Stimulated activated CD4-positive, alpha-beta T cell treated with anti-CD3 and anti-CD28 coated beads, Interleukin-12 subunit alpha, Interleukin-12 subunit beta, amount 100 ng/mL, for 4 hours (primary cell): Measurements from ENCODE around the gene AEBP1.

Experiments
- DNase-seq: peaks from one replicate; pipeline ENCODE4 v3.0.0-alpha.2; 2020

The AEBP1 gene

DNA sequence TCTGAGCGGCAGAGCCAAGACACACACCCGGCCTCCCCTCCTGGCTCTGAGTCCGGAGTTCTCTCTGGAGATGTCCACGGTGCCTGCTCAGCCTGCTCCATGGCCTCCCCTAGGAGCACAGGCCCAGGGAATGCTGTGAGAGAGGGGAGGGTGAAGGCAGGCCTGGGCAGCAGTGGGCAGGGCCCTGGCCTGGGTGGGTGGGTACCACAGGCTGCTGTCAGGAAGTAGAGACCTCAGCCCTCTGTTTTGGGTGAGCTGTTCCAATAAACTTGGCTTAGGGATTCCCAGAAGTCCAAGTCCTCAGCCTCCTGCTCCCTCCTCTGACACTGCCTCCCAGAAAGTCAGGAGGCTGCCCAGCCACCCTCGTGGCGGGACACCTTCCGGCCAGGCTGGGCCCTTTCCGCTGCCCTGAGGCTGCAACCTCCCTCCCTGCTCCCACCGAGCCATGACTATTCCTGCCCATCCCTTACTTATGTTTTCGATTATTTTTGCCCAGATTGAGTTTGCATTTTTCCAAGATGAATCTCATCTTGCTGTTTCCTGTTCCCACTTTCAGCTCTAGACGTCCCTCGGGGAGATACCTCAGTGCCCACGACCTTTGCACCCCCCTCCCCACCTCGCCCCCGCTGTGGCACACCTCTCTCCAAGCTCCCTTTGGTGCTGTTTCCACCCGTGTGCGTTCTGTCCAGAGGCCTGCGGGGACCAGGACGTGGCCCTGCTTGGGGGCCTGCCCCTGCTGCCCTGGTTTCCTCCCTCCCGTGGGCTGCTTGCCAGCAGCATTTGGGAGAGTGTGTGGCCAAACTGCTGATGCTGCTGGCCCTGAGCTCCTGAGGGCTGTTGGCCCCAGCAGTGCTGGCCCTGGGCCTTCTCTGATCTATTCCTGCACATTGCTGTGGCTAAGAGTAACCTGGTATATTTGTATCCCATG, 16.0 kb upstream of the AEBP1 start:
- DNase-seq, result no peak

DNA sequence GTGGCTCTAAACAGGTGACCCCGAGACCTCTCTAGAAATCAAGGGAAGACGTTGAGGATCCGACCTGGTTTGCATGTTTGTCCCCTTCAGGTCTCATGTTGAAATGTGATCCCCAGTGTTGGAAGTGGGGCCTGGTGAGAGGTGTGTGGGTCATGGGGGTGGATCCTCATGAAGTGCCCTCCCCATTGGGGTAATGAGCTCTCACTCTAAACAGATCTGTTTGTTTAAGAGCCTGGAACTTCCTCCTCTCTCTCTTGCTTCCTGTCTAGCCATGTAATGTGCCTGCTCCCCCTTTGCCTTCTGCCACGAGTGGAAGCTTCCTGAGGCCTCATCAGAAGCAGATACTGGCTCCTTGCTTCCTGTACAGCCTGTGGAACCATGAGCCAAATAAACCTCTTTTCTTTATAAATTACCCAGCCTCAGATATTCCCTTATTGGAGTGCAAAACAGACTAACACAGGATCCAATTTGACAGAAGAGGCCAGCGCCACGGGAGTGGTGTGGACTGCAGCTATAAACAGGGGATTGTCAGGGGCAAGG, 11.0 kb upstream of the AEBP1 start:
- DNase-seq, result no peak

DNA sequence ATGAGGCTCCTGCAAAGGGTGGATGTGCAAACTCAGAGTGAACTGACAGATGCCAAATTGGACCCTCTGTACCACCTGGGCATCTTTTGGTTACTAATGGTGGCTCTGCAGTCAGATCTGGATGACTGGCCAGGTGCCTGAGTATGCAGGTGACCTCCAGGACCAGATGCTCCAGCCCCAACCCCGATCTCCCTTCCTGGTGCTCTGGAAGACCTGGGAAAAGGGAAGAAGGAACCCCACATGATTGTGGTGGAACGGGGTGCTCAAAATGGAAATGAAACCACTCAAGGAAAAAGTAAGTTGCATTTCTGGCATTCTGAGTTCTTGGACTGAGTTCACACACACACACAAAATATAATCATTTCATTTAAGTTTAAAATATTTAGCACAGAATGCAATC, 9.8 kb upstream of the AEBP1 start:
- no peak for DNase-seq

DNA sequence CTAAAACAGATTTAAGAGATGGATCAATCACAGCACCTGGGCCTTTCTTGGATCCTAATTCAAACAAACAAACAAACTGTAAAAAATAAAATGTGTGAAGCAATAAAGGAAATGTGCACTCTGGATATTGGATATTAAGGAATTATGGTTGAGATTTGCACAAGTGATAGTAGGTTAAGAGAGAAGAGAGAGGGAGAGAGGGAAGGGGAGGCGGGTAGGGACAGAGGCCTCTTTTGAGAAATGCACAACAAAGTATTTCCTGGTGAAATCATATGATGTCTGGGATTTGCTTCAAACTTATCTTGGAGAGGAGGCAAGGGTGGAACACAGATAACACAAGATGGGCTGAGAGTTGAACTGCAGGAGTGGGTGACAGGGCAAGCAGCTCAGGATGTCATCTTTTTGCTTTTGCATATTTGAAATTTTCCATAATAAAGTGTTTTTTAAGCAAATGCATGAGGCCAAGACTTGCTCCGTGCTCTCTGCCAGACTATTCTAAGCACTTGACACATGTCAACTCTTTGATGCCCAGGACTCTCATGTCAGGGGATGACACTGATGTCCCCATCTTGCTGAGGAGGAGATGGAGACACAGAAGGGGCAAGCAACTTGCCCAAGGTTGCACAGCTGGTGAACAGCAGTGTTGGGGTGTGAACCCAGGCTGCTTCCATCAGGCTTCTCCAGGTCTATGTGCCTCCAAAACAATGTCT, 9.1 kb upstream of the AEBP1 start:
- no peak for DNase-seq

DNA sequence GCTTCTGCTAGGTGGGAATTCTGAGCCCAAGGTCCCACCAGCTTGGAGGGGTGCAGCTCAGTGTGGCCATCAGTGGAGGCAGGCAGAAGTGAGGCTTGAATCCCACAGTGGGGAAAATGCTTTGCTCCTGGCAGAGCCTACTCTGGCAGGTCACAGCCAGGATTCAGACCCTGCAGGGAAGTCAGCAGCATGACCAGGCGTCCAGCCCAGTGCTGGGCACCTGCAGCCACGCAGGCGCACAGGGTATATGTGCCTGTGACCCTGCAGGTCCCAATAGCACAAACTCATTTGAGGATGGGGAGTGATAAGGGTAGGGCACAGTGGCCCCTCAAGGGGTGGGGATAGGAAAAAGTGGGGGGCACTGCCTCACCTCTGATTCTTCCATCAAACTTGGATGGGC, 8.4 kb upstream of the AEBP1 start:
- DNase-seq, result no peak

DNA sequence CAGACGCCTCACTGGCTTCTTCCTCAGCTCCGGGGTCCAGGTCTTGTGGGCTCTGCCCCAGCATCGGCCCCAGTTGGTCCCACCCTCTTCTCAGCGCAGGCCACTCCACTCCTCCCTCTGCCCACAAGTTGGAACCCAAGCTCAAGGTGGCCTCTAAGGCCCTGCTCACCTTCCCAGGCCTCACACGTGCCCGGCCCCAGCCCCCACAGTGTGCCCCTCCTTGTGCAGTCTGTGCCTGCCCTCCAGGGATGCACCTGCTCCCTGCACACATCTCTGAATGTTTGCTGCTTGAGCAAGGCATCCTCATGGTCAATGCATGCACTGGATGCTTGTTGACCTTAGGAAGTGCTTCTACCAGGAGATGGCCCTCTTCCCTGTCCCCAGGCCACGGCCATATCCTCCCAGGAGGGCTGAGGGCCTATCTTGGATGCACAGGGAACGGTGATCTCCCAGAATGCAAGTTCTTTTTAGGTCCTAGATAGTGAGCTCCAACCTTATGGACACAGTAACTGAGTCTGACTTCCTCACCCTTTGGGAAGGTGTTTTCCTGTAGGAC, 7.7 kb upstream of the AEBP1 start:
- DNase-seq, result no peak

DNA sequence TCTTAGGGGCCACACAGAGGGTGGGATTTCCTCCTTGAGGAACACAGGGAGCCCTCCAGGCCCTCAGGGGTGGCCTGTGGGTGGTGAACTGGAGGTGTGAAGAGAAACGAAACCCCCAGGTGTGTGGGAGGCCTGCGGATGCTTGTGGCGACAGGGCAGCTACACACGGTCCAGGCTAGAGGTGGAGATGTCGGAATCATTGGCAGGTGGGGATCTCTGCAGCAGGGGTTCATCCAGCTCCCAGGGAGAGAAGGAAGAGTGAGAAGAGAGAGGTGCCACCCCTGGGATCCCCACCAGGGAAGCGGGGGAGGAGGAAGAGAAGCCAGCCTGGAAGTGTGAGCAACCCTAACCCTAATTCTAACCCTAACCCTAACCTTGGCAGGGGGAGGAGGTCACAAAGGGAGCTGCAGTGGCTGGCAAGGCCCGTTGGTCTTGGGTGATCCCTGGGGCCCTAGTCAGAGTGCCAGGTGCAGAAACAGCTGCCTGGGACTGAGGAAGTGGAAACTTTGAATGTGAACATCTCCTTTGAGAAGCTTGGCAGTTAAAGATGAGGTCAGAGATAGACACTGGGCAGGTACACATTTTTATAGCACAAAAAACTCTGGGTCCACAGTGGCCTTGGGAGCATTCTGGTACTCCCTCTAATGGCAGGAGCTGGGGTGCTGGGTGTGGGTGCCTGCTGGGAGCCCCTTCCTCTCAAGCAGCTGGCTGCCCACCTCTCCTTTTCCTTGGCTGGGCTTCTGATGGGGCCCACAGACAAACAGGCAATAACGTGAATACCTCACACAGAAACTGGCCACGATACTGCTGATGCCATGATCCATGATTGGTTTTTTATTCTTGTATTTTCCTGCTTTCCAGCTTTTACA, 6.8 kb upstream of the AEBP1 start:
- no peak for DNase-seq

DNA sequence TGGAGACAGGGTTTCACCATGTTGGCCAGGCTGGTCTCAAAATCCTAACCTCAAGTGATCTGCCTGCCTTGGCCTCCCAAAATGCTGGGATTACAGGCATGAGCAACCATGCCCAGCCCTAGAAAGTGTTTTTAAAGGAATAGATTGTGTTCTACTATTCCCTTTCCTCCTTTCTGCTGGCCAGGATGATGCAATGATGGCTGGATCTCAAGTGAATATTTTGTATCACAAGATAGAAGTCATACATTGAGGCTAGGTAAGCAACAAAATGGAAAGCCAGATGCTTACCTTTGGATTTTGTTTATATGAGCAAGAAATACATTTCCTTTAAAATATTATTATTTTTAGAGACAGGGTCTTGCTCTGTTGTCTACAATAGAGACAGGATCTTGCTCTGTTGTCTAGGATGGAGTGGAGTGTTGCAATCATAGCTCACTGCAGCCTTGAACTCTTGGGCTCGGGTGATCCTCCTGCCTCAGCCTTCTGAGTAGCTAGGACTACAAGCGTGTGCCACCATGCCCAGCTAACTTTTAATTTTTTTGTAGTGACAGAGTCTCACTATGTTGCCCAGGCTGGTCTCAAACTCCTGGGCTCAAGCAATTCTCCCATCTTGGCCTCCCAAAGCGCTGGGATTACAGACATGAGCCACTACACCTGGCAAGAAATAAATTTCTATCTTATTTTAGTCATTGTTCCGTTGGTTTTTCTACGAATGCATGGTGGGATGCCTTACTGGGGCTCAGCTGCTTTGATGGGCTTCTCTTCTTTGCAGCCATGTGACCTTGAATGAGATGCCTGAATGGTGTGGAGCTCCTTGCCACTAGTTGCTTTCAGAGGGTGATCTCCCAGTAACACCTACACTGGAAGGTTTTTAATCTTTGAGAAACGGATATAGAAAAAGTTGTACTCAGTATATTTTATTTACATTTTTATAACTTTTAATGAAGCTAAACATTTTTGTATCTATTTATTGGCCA, 5.8 kb upstream of the AEBP1 start:
- DNase-seq, result no peak

DNA sequence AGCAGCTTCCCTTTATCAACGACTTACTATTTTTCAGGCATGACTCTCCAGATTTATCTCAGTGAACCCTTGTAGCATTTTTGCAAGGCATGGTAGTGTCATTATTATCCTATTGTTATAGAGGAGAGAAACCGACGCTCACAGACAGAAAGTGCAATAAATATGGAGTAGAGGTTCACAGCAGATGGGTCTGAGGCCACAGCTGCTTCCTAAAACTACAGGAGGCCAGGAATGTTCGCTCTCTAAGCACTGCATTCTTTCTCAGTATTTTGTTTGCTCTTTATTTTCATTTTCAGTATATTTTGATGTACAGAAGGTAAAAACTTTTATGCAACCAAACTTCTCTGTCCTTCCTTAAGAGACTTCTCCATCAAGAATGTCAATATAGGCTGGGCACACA, 4.5 kb upstream of the AEBP1 start:
- no peak for DNase-seq

DNA sequence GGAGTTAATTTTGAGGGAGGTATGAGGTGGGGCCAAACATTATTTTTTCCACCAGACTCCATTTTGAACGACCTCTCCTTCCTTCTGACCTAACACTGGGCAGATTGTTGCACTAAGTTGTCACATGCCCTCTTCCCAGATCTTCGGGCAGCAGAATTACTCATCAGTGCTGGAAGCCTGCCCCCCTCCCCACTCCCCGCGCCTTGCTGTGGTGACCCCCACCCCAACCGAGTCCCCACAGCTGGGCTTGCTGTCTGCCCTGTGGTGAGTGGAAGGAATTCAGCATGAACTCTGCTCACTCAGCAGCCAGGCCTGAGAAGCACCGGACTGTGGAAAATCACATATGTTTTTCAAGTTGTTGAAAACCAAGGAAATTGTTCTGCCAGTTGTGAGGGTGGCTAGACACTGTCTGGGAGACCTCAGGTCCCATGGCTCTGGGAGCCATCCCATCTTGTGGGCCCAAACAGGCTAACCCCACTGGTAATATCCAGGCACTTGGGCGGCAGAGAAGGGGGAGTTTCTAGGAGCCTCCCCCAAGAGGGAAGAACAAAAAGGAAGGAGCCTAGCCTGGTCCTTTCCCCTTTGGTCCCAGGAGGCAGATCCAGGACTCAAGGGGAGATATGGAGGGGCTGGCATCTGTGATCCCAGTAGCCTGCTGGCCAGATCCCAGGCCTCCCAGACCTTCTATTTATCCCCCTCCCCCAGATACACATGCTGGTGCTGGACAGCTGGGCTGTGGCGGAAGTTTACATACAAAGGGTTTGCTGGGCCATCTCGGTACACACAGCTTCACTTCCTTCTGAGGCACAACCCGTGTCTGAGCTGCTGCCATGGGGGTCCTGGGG, 3.5 kb upstream of the AEBP1 start:
- DNase-seq, result no peak

DNA sequence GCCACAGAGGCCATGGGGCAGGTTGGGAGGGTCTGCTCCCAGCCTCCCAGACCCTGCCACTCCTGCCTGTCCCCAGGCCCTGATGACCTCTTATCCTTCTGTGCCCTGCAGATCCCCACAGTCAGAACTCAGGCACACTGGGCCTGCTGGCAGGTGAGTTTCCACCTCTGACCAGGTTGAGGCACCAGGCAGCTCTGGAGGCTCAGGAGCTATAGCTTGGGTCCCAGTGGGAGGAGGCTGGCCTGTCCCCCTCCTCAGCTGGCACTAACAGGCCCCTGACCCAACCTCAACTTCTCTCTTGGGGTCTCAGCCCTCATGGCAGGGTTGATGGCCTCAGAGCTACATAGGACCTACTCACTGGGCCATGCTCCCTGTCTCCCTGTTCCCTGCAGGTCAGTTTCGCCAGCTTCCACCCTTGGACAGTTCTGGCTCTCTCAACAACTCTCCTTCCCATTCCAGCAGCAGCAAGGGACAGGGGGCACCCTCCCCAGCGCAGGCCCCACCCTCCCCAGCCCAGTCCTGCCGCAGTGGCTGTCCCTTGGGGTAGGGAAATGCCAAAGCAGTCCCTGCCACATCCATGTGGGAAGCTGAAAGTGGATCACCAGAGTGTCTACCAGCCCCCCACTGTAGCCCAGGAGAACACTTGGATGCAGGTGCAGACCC, 2.7 kb upstream of the AEBP1 start:
- DNase-seq, result no peak

DNA sequence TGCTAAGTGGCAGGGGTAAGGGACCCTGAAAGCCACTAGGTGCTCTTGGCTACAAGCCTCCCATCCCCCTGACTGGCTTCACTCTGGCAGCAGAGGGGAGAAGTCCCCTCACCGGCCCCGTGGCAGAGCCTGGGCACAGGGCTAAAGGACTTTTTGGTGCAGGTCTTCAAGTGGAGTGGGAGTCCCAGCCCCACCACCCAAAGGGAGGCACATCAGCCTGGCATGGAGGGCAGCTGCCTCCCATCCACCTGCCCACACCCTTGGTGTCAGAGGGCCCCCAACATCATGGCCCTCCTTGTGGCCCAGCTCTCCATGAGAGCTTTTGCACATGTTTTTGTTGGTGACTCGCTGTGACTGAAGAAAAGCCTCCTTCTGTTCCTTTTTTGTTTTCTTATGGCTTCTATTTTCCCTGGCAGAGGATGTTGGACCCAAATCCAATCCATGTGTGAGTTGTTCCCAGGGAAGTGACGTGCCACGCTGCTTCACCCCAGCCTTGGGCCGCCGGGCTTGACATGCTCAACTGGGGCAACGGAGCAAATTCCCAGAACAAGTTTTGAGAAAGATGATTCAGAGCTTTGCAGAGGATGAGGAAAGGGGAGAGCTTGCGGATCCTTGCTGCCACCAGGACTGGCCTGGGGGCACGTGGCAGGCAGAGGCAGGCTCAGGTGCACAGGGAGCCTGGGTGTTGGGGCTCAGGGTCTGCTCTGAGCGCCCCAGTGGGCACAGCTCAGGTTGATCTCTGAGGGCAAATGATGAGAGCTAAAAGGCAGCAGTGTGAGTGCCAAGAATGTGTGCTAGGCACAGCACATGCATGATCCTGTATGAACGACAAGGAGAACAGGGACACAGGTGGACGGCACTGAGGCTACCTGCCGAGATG, 1.9 kb upstream of the AEBP1 start:
- no peak for DNase-seq

DNA sequence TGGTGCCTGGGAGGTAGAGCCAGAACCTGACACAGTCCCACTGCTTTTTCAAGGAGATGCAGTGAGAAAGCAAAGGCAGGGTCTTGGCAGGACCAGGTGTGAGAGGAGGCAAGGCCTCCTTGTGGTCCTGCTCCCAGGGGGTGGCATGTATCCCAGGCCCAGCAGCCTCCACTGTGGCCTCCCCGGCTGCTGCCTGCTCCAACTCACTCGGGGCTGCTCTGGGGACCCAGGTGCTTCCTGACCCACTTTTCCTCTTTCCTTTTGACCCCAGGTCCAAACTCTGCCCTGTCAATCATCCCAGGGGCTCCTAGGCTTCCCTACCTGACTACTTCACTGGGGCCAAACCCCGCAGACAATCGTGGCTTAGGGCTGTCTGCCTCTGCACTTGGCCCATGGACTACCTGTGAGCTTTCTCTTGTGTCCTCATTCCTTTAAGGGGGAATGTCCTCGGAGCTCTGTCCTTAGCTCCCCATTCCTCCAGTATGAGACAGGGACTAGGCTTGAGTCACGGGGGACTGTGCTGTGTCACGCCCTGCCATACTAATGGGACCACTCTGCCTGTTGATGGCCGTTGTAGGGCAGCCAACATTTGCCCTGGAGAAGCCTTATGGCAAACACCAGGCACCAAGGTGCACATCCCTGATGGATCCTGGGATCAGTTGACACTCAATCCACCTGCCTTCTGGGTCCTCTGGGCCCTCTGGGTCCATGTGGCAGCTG, 1.1 kb upstream of the AEBP1 start:
- DNase-seq, result no peak

DNA sequence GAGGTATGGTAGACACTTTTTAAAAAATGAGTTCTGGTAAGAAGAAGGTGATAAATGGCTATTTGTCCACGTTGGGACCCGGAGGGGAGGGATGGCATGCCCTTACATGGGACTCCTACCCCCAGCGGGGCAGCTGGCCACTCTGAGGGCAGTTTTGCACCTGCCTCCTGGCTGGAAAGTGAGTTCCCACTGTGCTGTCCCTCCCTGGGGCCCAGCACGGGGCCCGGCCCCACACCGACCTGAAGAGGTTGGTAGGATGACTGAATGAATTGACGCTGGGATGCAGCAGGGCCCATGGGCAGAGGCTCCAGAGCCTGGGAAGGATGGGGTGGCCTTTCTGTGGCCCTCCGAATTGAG, 601 bp upstream of the AEBP1 start:
- DNase-seq, result no peak

DNA sequence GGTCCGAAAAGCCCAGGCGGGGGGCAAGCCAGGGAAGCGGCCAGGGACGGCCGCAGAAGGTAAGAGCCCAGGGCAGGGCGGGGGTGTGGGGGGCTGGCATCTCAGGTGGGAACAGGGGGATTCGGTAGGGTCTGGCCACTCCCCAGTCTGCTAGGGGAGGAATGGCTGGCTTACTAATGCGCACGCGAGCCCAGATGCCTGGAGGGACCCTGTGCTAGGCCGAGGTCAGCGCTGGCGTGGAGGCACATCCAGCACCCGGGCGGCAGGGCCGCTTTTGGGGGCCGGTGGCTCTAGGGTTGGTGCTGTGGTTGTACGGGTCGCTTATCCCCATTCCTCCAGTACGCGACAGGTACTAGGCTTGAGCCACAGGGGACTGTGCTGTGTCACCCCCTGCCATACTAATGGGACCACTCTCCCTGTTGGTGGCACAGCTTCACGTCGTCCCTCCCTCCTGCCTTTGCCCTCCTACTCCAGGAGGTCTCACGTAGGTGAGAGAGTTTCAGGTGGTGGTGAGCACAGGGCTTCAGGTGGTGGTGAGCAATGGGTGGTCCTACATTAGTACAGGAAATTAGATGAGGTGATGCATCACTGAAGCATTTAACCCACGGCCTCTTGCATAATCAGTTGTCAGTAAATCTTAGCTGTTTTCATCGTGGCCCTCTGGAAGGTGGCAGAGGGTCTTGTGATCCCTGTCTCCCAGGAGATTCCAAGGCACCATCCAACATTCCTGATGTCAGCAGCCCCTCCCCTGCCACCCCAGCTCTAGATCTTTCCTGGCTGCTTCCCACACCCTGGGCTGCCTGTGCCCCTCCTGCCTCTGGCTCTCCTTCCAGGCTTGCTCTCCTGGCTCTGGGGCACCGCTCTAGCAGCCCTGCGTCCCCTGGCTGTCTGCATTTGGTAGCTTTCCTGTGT, 971 bp downstream of the AEBP1 start:
- no peak for DNase-seq

DNA sequence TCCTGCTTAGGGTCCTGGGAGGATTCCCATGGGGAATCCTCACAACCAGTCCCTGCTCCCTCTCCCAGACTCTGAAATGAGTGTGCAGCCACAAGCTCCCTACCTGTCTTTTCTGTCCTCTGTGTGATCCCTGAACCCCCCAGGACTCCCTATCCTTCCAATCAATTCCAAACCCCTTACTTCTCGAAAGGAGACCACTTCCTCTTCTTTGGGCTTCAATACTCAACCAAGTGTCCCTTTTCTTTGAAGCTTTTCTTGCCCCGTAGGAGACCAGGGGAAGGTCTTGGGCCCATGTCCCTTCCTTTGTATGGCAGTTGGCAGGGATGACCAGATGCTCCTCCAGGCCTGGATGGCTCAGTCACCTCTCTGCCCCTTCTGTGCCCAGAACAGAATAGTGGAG, 1.7 kb downstream of the AEBP1 start:
- DNase-seq, result no peak
